Body of pancreas (tissue), 4 donors: Measurements from ENCODE around the gene DIS3L2. TPM values are rescaled to one million over a fixed set of nuclear protein-coding genes. Genes with fewer than 3 reads are reported as not detected.

Source experiments
- ATAC-seq: fragments of 150-250 bp; one replicate; pipeline ENCODE4 v1.9.1; 2016
- DNase-seq, 4 donors: peaks; one replicate each; pipeline ENCODE4 v3.0.0-alpha.2; 2019
- H3K27ac ChIP-seq, 4 donors: fragments of 200-600 bp; sonication (generic); 1 replicate in 3 of 4; 2 replicates in 1 of 4; pipeline versions ENCODE4 v1.5.1 to v1.6.1; 2016 to 2019; ENCODE audit warnings: mild to moderate bottlenecking in 1 of 4, mixed read lengths in 1 of 4, moderate library complexity in 1 of 4
- H3K27me3 ChIP-seq, 2 donors: fragments of 200-600 bp; sonication (generic); one replicate each; pipeline ENCODE4 v1.6.0; 2016; ENCODE audit warnings: mild to moderate bottlenecking in 1 of 2
- H3K36me3 ChIP-seq, 2 donors: fragments of 200-600 bp; sonication (generic); replicated peaks in 1 of 2; 2 replicates each; pipeline ENCODE4 v1.5.1; 2016; ENCODE audit warnings: low read depth in 2 of 2; ENCODE audit not compliant: insufficient read depth in 1 of 2
- H3K4me1 ChIP-seq: fragments of 200-600 bp; sonication (generic); one replicate; pipeline ENCODE4 v1.6.0; 2016
- H3K4me3 ChIP-seq, 2 donors: fragments of 200-600 bp; sonication (generic); 1 replicate in 1 of 2; 2 replicates in 1 of 2; pipeline ENCODE4 v1.5.1; 2016 to 2019
- H3K9me3 ChIP-seq, 3 donors: fragments of 200-600 bp; sonication (generic); 1 replicate in 2 of 3; 2 replicates in 1 of 3; pipeline ENCODE4 v1.5.1; 2016
- POLR2A ChIP-seq, 3 donors: fragments of 450-650 bp; IDR thresholded peaks; one replicate each; pipeline ENCODE4 v1.6.1; 2016; ENCODE audit warnings: antibody characterized with exemption in 3 of 3, mild to moderate bottlenecking in 2 of 3
- WGBS, 2 donors: methylation state at CpG; one replicate each; pipeline ENCODE4 v1.1.5; 2017; 5-methylcytosine and 5-hydroxymethylcytosine counted together
- intact Hi-C: fragments of 100-400 bp; cut with DNase I; formaldehyde crosslinking; loops from one replicate; pipeline ENCODE4 v1.15.1; 2023
- total RNA-seq, 2 donors: library from RNA; depleted of rRNA; stranded (reverse); fragments of >200 nt; gene quantifications; one replicate each; pipeline ENCODE4 v1.1.0, GENCODE V29; 2016
- TF ChIP-seq, protein P1 (sequence below), 7 experiments: fragments of 450-650 bp in 4 of 7; fragments of 200-600 bp in 3 of 7; sonication (generic) in 3 of 7; IDR thresholded peaks; one replicate each; pipeline ENCODE4 v1.5.1; 2016 to 2019; ENCODE audit warnings: antibody characterized with exemption in 7 of 7

DIS3L2 gene
- total RNA-seq, 2 donors from 2014 or later: 27.8 to 113 TPM

DNA sequence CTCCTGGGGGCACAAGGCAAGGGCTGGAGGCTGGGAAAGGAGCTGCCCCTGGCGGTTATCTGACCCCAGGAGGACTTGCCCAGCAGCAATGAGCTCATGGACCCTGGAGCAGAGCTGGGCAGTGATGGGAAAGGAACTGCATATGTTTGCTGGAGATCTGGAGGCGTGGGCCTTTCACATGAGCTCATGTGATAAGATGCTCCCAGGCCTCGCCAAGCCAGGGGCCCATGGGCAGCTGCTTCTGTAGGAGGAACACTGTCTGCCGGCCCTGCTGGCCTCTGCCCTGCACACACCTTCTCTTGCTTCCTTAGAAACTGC, 26.3 kb upstream of the DIS3L2 start:
- Histone ChIP-seq H3K36me3 (no peaks in the 10 kb centered on the region), H3K4me1 (no peaks in the 10 kb centered on the region), H3K9me3 (no peaks in the 10 kb centered on the region), H3K27me3 (no peaks in the 10 kb centered on the region), H3K4me3 (no peak overlapping the region), H3K27ac (no peak overlapping the region)
- DNase-seq (no peak), ATAC-seq (no peak)
- WGBS, 2 donors: 64 to 66% methylated on average over 4 of the region's 4 CpGs
- no peak for TF ChIP-seq POLR2A (IDR thresholded peaks at IDR 0.05)
- TF ChIP-seq, protein P1, sequence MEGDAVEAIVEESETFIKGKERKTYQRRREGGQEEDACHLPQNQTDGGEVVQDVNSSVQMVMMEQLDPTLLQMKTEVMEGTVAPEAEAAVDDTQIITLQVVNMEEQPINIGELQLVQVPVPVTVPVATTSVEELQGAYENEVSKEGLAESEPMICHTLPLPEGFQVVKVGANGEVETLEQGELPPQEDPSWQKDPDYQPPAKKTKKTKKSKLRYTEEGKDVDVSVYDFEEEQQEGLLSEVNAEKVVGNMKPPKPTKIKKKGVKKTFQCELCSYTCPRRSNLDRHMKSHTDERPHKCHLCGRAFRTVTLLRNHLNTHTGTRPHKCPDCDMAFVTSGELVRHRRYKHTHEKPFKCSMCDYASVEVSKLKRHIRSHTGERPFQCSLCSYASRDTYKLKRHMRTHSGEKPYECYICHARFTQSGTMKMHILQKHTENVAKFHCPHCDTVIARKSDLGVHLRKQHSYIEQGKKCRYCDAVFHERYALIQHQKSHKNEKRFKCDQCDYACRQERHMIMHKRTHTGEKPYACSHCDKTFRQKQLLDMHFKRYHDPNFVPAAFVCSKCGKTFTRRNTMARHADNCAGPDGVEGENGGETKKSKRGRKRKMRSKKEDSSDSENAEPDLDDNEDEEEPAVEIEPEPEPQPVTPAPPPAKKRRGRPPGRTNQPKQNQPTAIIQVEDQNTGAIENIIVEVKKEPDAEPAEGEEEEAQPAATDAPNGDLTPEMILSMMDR (IDR thresholded peaks at IDR 0.05): no peak
- intact Hi-C loops: no loop called here

DNA sequence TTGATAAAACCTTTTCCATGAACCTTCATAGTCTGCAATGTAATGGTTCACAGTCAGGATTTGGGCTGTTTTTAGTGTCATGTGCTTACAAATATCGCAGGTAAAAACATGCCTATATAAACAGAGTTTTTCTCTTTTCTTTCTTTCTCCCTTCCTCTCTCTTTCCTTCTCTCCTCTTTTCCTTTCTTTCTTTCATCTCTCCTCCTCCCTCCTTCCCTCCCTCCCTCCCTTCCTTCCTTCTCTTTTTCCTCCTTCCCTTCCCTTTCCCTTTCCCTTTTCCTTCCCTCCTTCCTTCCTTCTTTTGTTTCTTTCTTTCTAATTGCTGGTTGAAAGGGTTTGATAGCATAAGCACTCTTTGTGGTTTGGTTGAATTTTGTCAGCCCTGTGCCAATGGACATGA, 25.7 kb upstream of the DIS3L2 start:
- Histone ChIP-seq H3K4me1 (no peaks in the 10 kb centered on the region), H3K27ac (no peak overlapping the region), H3K9me3 (no peaks in the 10 kb centered on the region), H3K27me3 (no peaks in the 10 kb centered on the region), H3K4me3 (no peak overlapping the region), H3K36me3 (no peaks in the 10 kb centered on the region)
- 71 to 73% methylated on average over 1 of the region's 1 CpG for WGBS, 2 donors
- TF ChIP-seq, protein P1 (IDR thresholded peaks at IDR 0.05): no peak
- no peak for TF ChIP-seq POLR2A (IDR thresholded peaks at IDR 0.05)
- ATAC-seq (no peak), DNase-seq (no peak)
- intact Hi-C loops: no loop called here

DNA sequence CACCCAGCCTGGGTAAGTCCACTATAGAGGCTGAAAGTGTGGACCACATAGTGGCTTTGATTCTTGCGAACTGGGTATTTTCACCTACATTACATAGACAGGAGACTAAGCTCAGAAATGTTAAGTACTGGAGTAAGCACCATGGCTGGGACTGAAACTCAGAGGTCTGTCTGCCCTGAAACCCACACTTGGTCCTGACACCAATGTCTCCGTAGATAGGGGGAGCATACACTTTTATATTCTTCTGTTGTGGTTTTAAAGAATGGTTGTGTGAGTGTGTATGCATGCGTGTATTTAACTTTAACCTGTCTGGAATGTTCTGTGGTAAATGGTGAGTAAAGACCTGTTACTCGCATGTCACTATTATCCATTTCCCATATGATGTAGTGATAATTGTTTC, 25.0 kb upstream of the DIS3L2 start:
- no peaks in the 10 kb centered on the region for H3K9me3 ChIP-seq
- intact Hi-C loops: no loop called here
- no peaks in the 10 kb centered on the region for H3K27me3 ChIP-seq
- no peaks in the 10 kb centered on the region for H3K4me1 ChIP-seq
- TF ChIP-seq POLR2A (IDR thresholded peaks at IDR 0.05): no peak
- TF ChIP-seq, protein P1 (IDR thresholded peaks at IDR 0.05): no peak
- no peak overlapping the region for H3K4me3 ChIP-seq
- no peak for ATAC-seq
- no peaks in the 10 kb centered on the region for H3K36me3 ChIP-seq
- 89 to 93% methylated on average over 4 of the region's 4 CpGs for WGBS, 2 donors
- no peak overlapping the region for H3K27ac ChIP-seq
- DNase-seq: no peak

DNA sequence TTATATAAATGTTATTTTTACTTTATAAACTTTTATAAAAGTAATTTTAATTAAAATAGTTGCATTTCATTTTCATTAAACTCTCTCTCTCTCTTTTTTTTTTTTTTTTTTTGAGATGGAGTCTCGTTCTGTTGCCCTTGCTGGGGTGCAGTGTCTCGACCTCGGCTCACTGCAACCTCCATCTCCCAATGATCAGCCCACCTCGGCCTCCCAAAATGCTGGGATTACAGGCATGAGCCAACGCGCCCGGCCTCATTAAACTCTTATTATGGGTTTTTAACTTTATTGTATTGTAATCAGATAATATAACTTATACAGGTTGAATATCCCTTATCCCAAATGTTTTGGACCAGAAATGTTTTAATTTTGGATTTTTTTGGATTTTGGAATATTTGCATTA, 24.5 kb upstream of the DIS3L2 start:
- ATAC-seq (no peak), DNase-seq (no peak)
- Histone ChIP-seq H3K36me3 (no peaks in the 10 kb centered on the region), H3K4me3 (no peak overlapping the region), H3K9me3 (no peaks in the 10 kb centered on the region), H3K4me1 (no peaks in the 10 kb centered on the region), H3K27ac (no peak overlapping the region), H3K27me3 (no peaks in the 10 kb centered on the region)
- 82 to 86% methylated on average over 7 of the region's 7 CpGs for WGBS, 2 donors
- intact Hi-C loops: no loop called here
- TF ChIP-seq, protein P1 (IDR thresholded peaks at IDR 0.05): no peak
- no peak for TF ChIP-seq POLR2A (IDR thresholded peaks at IDR 0.05)

DNA sequence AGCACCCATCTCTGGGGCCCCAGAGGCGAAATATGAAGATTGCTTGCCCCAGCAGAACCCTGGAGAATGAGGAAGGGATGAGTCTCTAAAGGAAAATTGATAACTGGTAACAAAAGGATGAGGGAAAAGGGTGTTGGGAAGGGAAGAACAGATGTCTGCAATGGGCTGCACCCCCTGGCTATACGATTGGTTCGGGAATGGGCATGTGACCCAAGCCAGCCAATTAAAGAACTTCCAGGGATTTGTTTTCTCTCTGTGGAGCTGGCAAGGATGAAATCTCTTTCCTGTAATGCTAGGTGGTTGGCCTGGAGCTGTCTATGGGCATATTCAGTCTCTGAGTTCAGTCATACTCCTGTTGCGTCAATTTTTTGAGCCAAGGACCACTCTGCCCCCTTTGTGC, 22.5 kb upstream of the DIS3L2 start:
- Histone ChIP-seq H3K27me3 (no peaks in the 10 kb centered on the region), H3K36me3 (no peaks in the 10 kb centered on the region), H3K27ac (no peak overlapping the region), H3K4me3 (no peak overlapping the region), H3K4me1 (no peaks in the 10 kb centered on the region), H3K9me3 (no peaks in the 10 kb centered on the region)
- TF ChIP-seq POLR2A (IDR thresholded peaks at IDR 0.05): no peak
- TF ChIP-seq, protein P1 (IDR thresholded peaks at IDR 0.05): no peak
- intact Hi-C loops: no loop called here
- WGBS, 2 donors: 89 to 94% methylated on average over 4 of the region's 4 CpGs
- ATAC-seq (no peak), DNase-seq (no peak)
